Amniotic epithelial cell (primary cell): ENCODE data around the gene MTMR3.

ENCODE experiments used
- DNase-seq: peaks from one replicate; pipeline ENCODE4 v3.0.0-alpha.2; 2010; ENCODE audit warnings: low read depth

The MTMR3 gene

DNA sequence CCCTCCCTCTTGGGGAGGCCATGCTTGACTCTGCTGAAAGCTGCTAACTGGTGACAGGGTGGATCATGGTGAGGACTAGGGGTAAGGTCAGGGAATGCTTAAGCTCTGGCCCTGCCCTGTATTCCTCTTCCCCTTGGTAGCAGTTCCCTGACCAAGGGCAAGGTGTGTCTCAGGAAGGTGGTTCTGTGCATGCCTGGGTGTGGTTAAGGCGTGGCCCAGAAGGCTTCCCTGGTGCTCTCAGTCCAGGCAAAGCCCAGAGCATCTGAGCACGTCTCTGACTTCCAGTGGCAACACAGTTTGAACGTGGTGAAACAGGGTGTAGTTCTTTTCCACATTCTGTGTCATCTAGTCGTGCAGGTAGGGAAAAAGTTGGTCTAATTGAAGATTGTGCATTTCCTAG lies 144.2 kb downstream of the MTMR3 start:
- no peak for DNase-seq

DNA sequence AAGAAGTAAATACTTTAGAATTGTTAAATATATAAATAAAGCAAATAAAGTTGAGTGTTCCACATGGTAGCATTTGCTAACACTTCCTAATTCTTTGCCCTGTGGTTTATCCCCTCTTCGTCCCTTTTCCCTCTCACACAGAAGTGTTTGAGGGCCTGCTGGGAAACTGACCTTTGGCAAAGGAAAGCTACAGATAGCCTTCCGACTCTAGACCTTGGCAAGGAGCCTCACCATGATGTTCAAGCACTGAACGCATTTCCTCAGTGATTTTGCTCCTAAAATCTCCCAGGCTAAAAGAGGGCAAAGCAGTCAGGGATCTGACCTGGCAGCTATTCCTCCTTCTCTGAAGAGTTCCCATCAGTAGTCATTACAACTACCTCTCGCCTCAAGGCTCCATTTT lies 144.8 kb downstream of the MTMR3 start:
- DNase-seq, result no peak

DNA sequence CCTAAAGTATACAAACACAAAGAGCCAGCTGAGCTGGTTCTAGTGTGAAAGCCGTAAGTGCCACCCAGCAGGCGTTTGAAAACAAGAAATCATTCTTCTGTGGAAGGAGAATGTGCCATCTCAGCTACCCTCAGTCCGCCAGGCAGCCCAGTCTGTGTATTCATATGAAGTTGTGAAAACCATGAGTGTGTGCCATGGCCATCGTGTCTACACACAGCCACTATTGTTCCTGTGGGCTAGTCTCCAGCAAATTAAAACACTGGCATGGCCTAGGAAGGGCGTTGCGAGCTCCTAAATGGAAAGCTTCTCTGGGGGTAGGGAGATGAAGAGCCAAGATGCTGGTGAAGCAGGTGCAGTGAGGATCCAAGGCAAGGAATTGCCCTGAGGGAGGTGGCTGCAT lies 145.8 kb downstream of the MTMR3 start:
- DNase-seq, result no peak

DNA sequence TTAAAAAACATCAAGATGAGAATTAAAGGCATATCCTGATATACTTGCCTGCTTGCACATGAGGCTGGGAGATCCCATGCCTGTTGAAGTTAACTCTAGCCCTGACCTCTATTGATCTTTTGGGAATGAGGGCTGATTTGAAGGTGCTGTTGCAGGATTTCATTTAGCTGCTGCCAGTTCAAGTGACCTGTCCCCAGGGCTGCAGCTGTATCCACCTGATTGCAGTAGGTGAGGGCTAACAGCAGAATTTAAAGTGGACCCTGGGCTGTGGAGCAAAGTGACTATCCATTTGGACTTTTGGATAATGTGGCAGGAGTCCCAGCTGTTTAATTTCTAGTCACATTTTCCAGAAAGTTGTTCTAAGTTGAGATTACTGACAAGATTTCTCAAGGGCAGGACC lies 146.5 kb downstream of the MTMR3 start:
- DNase-seq, result no peak

DNA sequence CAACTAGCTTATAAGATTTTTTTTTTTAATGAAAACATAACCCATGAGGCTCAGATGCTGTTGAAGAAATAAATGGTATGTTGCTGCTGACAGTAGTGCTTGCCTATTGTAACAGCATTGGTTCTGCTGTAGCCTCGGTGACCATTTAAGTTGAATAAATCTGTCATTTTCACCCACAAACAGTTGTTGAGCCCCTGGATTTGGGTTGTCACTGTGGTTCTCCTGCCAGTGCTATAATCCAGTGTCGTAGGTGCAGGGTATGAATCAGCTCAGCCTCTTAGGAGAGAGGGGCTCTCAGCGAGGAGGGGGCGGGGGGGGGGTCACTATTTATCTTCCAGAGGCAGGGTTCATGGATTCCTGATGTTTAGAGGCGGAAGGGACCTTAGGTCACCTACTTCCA lies 147.4 kb downstream of the MTMR3 start:
- DNase-seq, result no peak

DNA sequence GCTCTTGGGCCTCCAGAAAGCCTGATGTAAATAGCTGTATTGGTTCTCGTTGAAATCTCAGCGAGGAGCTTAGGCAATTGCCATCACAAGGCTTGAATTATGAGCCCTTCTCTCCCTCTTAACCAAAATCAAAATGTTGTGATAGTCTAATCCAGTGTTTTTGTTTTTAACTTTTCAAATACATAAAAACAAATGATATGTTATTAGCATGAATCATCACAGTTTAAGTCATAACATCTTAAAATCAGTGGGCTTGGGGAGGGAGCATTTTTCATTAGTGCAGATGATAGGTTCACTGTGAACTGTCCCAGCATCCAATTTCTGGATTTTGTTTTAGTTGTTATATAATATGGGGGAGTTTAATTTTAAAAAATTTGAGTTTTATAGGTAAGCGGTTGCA lies 148.4 kb downstream of the MTMR3 start:
- no peak for DNase-seq

DNA sequence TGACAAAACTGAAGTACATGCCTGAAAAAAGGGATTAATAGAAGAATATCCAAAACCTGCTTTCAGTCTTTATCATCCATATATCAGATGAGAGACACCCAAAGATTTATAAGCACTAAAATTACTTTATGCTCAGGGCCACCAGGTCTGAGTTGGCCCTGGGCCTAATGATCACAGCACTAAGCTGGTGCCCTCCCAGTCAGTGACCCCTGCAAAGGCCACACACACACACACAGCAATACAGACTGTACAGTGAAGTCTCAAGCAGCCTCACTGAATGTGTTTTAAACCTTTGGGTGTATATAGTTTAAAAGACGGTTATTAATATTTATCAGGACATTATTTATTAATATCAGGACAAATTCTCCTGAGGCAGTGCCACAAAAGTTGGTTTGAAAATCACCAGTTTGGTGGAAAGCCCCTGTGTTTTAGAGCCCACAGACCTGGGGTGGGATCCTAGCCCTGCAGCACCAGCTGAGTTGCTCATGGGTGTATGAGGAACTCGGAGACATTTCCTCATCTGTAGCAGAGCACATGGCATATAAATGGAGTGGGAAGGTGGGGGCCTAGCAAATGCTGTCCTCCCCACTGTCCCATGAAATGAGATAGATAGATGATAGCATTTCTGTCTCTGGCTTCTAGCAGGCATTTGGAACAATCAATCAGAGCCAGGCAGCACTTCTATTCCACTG lies 148.9 kb downstream of the MTMR3 start:
- DNase-seq, result no peak

DNA sequence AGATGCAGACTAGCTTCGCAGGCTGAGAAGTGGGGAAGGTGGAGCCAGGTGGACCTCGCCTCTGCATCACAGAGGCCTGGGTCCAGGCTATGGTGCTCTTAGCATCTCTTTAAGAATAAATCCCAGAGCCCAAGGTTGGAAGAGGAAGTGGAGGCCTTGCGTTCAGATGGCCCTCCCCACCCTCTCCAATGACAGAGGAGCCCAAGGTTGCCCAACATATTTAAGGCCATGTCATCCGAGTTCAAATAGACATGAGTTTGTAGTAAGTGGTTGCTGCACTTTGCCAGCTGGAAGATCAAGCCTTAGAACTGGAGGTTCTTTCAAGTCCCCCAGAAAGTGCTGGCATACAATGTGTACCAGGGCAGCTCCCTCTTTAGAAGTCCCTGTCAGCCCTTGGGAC lies 150.2 kb downstream of the MTMR3 start:
- no peak for DNase-seq

DNA sequence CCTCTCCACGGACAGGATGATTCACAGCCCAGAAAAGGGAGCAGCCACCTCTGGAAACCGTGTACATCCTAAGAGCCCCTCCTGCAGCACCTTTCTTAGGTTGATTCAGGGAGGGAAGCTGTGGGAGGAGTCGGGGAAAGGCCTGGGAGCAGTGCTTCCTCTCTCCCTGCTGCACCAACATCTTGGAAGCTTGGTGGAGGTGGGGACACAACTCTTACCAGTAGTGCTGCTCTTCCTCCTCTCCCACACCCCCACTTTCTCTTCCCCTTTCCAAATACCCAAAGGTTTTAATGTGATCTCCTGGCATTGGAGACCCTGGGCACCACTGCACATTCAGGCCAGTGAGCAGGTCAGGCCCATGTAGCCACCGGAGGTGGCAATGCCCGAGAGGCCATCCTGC lies 150.9 kb downstream of the MTMR3 start:
- DNase-seq, result no peak

DNA sequence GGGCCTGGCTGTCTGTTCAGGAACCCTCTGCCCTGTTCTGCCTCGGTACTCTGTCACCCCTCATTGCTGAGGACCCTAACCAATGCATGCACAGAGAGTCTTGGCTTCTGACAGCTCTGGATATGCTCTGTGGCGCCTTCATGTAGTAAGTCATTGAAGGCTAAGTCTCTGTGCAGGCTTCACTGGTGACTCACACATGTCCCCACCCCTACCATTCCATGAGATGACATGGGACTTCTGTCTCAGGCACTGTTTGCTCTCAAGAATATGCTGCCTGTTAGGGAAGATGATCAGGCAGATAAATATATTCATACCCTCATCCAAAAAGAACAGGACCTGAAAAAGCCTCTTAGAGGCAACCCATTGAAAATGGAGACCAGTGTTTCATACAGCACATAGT lies 153.7 kb downstream of the MTMR3 start:
- DNase-seq, result no peak

DNA sequence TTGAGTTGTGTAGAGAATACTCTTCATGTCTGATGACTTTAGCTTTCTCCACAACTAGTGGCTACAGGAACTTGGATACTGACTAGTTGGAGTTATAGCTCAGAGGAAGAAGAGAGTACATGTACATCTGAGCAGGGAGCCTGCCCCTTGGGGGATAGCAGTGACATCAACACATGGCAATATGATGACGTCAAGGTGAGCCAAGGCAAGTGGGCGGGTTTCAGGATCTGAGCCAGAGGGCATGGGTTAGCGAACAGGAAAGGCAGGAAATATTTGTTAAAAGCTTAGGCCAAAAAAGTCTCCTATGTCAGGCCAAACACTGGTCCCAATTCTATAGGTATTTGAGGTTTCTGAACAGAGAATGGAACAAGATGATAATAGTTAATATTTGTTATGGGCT lies 155.2 kb downstream of the MTMR3 start:
- peak; percentile 24 for DNase-seq

DNA sequence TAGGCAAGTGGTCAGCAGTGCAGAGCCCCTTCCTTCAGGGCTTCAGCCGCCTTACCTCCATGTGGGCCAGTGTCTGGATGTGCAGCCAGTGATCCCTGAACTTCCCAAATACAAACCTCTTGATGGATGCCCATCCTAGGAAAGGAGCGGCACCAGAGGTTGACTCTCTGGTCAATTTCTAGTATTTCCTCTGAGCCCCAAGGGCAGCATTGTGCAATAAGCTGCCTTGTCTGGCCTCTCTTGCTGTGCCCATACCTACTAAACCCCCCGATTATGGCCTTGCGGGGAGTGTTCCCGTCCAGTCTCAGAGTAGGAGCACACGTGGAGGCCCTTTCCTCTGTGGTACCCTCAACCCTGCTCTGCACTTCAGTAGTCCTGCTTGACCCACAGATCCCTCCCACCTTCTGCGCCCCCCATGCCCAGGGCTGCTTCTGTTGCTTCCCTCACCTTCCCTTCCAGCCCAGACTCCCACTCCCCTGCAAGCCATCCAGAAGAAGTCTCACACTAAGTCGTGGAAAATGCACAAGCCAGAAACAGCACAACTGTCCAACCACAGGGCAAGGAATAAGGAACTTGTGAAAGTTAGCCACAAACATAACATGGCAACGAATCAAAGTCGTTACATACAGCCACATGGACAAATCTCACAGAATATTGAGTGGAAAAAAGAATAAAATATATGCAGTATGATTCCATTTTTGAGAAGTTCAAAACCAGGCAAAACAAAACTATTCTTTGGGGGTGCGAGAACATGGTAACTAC lies 157.7 kb downstream of the MTMR3 start:
- no peak for DNase-seq

DNA sequence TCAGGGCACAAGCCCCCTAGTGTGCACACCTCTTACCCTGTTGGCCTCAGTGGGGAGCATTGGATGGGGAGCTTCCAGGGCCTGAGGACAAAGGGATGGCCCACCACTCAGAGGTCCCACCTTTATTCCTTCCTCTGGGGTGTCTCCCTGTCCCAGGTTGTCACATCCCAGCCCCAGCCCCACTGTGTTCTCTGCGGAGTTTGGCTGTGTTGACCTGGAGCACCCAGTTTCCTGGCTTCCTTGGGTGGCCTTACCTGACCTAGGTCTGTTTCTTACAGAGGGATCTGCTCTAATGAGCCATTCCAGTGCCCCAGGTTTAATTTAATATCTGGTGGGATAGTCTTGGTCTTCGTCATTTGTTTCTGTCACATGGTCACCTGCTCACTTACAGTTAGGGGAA lies 158.5 kb downstream of the MTMR3 start:
- DNase-seq, result no peak

DNA sequence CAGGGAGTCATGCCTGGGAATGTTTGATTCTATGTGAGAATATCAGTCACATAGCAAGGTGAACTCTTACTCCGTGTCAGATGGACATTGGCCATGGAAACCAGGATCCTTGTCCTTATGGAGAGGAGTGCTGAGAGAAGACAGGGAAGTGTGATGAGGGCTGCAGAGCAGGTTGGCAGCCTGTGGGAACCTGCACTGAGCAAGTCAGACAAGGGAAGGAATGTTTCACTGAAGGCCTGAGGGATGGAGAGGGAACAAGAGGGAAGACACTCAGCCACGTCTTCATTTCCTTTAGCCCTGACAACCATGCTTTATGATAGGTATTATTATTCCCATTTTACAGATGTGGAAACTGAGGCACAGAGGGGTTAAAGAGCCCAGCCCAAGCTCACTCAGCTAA lies 158.9 kb downstream of the MTMR3 start:
- DNase-seq, result no peak

DNA sequence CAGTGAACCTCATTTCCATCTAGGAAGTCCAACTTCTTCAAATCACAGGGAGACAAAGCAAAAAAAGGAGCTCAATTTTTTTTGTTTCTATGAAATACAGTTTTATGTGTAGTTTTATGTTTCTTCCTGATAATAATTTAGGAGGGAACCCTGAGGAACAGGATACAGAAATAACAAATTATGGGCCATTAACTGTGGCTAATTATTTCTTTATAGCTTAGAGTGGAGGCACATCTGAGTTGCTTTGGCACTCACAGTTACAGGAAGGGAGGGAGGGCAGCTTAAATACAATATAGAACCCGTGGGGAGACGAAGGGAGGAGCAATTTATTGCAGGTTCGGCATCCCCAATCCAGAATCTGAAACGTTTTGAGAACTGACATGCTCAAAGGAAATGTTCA lies 160.2 kb downstream of the MTMR3 start:
- no peak for DNase-seq

DNA sequence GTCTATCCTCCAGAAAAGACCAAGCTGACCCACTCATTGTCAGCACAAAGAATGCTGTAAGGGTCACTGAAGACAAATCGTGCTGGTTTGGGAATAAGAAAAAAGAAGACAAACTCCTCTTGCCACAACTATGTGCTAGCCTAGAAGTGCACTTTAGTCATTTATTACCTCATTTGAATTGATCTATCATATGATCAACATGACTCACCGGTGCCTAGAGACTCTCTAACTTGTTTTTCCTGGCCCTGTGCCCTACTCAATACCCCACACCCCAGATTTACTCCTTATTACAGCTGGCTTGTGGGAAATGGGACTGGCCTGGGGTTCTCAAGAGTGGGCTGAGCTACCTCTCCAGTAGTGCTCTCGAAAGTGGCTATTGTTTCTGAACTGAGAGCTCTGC lies 161.4 kb downstream of the MTMR3 start:
- DNase-seq, result peak; percentile 51

DNA sequence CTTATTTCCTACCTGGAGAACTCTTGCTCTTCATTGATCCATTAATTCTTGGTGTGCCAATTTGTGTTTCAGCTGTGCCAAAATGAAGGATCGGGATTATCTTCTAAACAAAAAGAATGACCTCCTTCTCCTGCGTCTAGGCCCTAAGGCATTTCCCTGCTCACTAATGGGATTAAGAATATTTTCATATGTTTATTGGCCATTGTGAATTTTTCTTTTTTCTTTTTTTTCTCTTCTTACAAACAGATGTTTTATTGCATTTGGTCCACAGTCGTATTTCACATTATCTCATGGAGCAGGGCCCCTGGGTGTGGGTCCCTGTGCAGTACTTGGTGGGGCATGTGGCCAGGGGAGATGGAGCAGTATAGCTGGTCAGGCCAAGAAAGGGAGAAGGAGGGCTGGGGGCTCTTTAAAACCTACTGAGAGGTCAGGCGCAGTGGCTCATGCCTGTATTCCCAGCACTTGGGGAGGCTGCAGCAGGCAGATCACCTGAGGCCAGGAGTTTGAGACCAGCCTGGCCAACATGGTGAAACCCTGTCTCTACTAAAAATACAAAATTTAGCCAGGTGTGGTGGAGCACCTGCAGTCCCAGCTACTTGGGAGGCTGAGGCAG lies 162.0 kb downstream of the MTMR3 start:
- DNase-seq, result no peak

DNA sequence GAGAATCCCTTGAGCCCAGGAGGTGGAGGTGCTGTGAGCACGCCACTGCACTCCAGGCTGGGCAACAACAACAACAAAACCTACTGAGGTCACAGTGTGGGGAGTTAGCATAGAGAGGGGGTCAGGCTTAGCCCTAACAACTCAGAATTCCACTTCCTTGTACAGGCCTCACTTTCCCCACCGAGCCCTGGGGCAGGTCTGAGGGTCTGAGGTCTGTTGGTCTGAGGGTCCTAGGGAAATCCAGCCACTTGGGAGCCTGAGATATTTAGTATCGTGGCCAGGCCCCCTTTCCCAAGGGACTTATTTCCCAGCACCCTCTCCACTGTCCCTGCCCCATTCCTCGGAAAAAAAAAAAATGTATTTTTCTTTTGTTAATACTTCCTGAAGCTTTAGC lies 162.5 kb downstream of the MTMR3 start:
- DNase-seq, result no peak

DNA sequence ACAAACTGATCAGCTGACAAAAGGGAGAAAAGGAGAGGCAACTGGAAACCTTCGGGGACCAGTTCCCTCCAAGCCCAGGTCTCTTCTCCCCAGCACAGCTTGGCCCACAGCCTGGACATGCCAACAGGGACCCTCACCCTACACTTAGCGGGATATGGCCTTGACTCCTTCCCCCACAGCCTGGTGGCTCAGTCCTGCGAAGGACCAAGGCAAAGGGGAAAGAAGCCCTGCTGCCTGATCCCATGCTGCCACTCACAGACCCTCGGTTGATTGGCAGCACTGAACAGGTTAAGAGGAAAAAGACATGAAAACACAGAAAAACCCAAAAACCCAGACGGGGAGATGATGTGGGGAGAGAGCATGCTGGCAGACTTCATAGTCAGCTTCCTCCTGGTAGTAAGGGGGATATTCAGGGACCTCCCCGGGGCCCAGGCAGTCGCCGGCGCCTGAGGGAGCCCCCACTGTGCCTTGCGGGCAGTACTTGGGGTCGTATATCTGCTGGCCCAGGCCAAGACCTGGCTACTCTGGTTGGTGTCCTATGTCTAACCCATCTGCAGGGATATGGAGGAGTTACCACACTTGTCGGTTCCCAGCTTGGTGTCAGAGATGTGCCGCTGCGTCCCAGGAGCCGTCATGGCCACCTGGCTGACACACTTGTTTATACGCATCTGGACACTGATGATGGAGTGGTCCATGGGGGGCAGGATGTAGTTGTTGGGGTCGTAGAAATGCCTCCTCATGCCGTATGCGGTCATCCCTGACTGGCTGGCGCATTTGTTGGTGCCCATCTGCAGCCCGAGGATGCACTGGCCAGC lies 163.1 kb downstream of the MTMR3 start:
- DNase-seq, result no peak

DNA sequence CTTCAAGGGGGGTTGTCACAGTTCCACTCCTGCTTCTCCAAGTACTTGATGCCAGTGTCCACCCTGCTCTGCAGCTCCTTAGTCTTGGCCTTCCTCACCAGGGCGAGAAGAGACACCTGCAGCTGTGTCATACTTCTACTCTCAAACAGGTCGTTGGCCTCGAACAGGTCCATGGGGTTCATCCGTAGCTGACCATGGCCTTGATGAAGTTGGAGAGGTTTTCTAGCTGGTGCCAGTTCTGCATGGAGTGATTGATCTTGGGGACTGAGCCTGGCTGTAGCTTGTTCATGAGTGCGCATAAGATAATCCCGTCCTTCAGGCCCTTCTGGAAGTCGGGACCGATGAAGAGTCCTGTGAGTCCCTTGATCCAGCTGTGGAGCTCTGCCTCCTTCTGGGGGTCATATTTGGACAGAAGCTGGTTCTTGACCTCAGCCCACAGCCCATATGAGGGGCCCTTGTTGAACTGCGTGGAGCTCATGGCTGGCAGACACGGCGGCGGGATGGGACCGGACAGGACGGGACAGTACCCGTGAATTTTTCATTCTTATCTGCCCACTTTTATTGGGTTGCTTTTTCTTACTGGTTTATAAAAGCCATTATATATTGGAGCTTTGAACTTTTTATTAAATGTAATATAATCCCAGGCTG lies 163.9 kb downstream of the MTMR3 start:
- no peak for DNase-seq

DNA sequence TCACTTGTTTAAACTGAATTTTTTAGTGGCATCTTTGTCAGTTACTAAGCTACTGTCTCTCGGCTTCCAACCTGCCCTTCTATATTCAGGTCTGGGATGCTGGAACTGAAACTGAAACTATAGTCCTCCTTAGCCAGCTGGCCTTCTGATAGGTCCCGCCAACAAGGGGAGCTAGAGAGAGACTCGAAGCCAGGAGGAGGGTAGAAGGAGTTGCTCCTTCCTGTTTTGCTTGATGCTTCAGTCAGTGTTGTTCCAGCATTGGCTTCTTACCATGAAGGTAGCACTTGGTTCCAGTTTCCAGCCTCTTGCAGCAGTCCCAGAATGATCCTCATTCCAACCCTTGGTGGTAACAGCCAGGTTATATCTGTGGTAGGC lies 164.4 kb downstream of the MTMR3 start:
- peak; percentile 12 for DNase-seq

DNA sequence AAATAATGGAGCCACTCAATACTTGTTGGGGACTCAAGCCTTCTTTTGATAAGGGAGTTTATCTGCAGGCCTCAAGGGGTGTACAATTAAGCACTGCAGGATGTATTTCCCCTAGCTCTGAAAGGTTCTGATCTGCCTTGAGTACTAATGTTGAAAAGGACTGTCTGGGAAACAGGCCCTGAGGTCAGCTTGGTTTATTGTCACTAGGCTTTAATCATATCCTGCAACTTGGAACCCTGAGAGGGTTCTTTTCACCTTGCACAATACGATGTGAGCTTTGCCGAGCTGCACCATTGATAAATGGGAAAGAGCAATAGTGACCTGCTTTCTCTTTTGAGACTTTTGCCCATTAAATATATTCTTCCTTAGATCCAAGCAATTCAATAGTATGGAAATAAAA lies 165.7 kb downstream of the MTMR3 start:
- no peak for DNase-seq
